ENCODE measurements around the gene RAB38.

DNA sequence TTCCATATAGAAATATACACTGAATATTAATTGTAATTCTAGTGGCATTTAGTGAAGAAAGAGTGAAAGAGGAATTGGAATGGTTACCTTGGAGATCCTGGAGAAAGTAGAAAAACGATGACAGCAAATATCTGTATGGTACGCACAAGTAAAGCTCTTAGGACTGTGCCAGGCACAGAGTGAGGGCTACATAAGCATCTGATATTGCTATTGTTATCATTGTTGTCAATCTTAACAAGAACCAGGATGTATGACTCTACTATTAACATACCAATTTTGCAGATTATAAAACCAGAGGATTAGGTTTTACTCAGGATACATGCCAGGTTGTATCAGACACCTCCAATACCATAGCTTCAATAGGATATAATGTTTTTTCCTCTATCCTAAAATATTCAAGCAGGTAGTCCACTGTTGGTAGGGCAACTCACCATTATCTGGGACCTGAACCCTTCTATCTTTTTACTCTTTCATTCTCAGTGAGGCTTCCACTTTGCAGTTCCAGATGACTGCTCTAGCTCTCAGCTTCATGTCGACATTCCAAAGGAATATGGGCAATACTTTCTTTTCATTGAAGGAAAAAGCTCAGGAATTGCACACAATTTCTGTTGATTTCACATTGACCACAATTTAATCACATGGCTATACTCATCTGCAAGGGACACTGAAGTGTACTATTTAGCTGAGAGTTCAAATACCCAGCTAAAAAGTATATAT lies 73.2 kb downstream of the RAB38 start:
- TF ChIP-seq CTCF (conservative IDR thresholded peaks at IDR 0.05) (no peak), ZFX (IDR thresholded peaks at IDR 0.05) (no peak)

All from C4-2B (cell line).